HepG2 (cell line): ENCODE results near the gene TNRC18. TPM values are rescaled to one million over a fixed set of nuclear protein-coding genes. Genes with fewer than 3 reads are reported as not detected.
"Not testable (repeated sequence)": the region's sequence is repeated elsewhere in the genome, so short reads cannot be mapped to it uniquely, and the experiment has no call there.

Experiments used
- FOXA1 ChIP-seq, 2 experiments: fragments of 450-650 bp in 1 of 2; sonication (generic) in 1 of 2; formaldehyde crosslinking in 1 of 2; IDR thresholded peaks; 2 replicates each; pipeline versions ENCODE4 v1.4.0 to v1.6.1; 2016 to 2020; ENCODE audit warnings: missing genetic modification reagents in 1 of 2
- FOXO1 ChIP-seq: sonication (generic); formaldehyde crosslinking; IDR thresholded peaks from 2 replicates; pipeline ENCODE4 v1.4.0; 2020; ENCODE audit warnings: missing genetic modification reagents
- NR2F6 ChIP-seq, 2 experiments: IDR thresholded peaks; 2 replicates each; pipeline ENCODE4 v1.6.1; 2016; ENCODE audit warnings: antibody characterized with exemption in 1 of 2, mild to moderate bottlenecking in 1 of 2
- RARA ChIP-seq: IDR thresholded peaks from 2 replicates; pipeline ENCODE4 v1.6.1; 2016; ENCODE audit warnings: missing genetic modification reagents, missing compliant biosample characterization
- SAP130 ChIP-seq: IDR thresholded peaks from 2 replicates; pipeline ENCODE4 v1.6.1; 2016; ENCODE audit warnings: low read depth
- SOX13 ChIP-seq, 3 experiments: fragments of 450-650 bp in 1 of 3; sonication (generic) in 1 of 3; formaldehyde crosslinking in 1 of 3; IDR thresholded peaks in 2 of 3; conservative IDR thresholded peaks in 1 of 3; 2 replicates each; pipeline versions ENCODE4 v1.5.0 to v1.6.1; 2016 to 2020; ENCODE audit warnings: antibody characterized with exemption in 1 of 3, mild to moderate bottlenecking in 1 of 3, missing compliant biosample characterization in 1 of 3, missing genetic modification reagents in 1 of 3, moderate library complexity in 1 of 3
- ZMYM3 ChIP-seq: sonication (generic); formaldehyde crosslinking; IDR thresholded peaks from 2 replicates; pipeline ENCODE4 v1.5.1; 2020; ENCODE audit warnings: mild to moderate bottlenecking, missing genetic modification reagents
- ZNF646 ChIP-seq: sonication (generic); formaldehyde crosslinking; IDR thresholded peaks from 2 replicates; pipeline ENCODE4 v1.9.0; 2021; ENCODE audit warnings: mild to moderate bottlenecking, missing genetic modification reagents
- ZNF687 ChIP-seq: sonication (generic); formaldehyde crosslinking; IDR thresholded peaks from 2 replicates; pipeline ENCODE4 v1.5.1; 2020; ENCODE audit warnings: mild to moderate bottlenecking, missing genetic modification reagents, moderate library complexity
- polyA plus RNA-seq, 8 experiments: library from polyadenylated mRNA; depleted of rRNA in 3 of 8; stranded (reverse) in 7 of 8; unstranded in 1 of 8; fragments of >200 nt; fragmentation: Illumina TruSeq in 4 of 8; extraction: Trizol in 4 of 8; gene quantifications; 2 replicates each; pipeline versions ENCODE4 v1.2.1 to v1.2.3, GENCODE V29; 2011 to 2016; ENCODE audit warnings: low read depth in 4 of 8, missing spikeins in 1 of 8, mixed read lengths in 1 of 8; ENCODE audit not compliant: insufficient read depth in 1 of 8
- total RNA-seq, 5 experiments: library from RNA; depleted of rRNA; stranded (reverse); fragments of >200 nt; fragmentation: Illumina TruSeq; extraction: Trizol; gene quantifications; 2 replicates each; pipeline ENCODE4 v1.2.3, GENCODE V29; 2016; ENCODE audit warnings: low read depth in 1 of 5
- TF ChIP-seq, protein P1 (sequence below): sonication (generic); formaldehyde crosslinking; IDR thresholded peaks from 2 replicates; pipeline ENCODE4 v1.8.0; 2022; ENCODE audit warnings: mild to moderate bottlenecking, missing genetic modification reagents; ENCODE audit not compliant: insufficient replicate concordance
- TF ChIP-seq, protein P2 (sequence below): sonication (generic); formaldehyde crosslinking; conservative IDR thresholded peaks from 2 replicates; pipeline ENCODE4 v1.4.0; 2020; ENCODE audit warnings: mild to moderate bottlenecking, missing genetic modification reagents, moderate library complexity

The TNRC18 gene
- total and polyA plus RNA-seq, 2 of the 13 experiments (the other 11 are each of a cell fraction or from before 2014, with no cell fraction given), result 11.7 to 17.4 TPM

DNA sequence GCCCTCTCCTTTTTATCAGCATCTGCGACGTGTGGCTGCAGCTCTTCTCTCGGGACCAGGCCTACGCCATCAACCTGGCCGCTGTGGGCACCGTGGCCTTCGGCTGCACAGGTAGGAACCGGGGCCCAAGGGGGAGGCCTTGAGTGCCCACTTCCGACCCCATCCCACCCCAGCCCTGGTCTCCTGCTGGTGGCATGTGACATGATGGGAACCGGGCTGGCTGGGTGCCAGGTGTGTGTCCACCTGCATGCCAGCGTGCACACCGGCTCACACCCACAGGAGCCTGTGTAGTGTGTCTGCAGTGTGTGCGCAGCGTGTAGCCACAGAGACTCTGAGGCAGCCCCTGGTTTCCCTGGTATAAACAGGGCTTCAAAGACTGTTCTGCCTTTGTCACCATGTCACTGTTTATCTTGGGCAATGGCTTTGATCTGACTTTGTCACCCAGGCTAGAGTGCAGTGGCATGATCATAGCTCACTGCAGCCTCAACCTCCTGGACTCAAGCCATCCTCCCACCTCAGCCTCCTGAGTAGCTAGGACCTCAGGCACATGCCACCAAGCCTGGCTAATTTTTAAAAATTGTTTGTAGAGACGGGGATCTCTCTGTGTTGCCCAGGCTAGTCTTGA is 131.8 kb downstream of the TNRC18 start (continued):
- TF ChIP-seq FOXA1, NR2F6, SOX13 (IDR thresholded peaks at IDR 0.05): not testable (repeated sequence)
- TF ChIP-seq FOXA1 (CRISPR knock-in tag; IDR thresholded peaks at IDR 0.05) (peak; percentile 45), RARA (peak; percentile 41), SAP130 (peak; percentile 59), FOXO1 (peak; percentile 55; the same call in 1 of the 2 replicates), NR2F6 (CRISPR knock-in tag; IDR thresholded peaks at IDR 0.05) (0 out of 2 replicates have a peak, but pooled peaks have one; percentile 17), ZNF646 (CRISPR knock-in tag) (peak; percentile 68; the same call in 1 of the 2 replicates), ZMYM3 (CRISPR knock-in tag) (peak; percentile 89), SOX13 (CRISPR knock-in tag; conservative IDR thresholded peaks at IDR 0.05 in 1 of 2, IDR thresholded peaks at IDR 0.05 in 1 of 2) (0 out of 4 replicates have a peak, but pooled peaks of 1 of the 2 experiments have one; percentile 27), ZNF687 (CRISPR knock-in tag) (peak; percentile 37; the same call in 1 of the 2 replicates)
- TF ChIP-seq, protein P1, sequence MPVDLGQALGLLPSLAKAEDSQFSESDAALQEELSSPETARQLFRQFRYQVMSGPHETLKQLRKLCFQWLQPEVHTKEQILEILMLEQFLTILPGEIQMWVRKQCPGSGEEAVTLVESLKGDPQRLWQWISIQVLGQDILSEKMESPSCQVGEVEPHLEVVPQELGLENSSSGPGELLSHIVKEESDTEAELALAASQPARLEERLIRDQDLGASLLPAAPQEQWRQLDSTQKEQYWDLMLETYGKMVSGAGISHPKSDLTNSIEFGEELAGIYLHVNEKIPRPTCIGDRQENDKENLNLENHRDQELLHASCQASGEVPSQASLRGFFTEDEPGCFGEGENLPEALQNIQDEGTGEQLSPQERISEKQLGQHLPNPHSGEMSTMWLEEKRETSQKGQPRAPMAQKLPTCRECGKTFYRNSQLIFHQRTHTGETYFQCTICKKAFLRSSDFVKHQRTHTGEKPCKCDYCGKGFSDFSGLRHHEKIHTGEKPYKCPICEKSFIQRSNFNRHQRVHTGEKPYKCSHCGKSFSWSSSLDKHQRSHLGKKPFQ, result peak; percentile 89
- TF ChIP-seq, protein P2, sequence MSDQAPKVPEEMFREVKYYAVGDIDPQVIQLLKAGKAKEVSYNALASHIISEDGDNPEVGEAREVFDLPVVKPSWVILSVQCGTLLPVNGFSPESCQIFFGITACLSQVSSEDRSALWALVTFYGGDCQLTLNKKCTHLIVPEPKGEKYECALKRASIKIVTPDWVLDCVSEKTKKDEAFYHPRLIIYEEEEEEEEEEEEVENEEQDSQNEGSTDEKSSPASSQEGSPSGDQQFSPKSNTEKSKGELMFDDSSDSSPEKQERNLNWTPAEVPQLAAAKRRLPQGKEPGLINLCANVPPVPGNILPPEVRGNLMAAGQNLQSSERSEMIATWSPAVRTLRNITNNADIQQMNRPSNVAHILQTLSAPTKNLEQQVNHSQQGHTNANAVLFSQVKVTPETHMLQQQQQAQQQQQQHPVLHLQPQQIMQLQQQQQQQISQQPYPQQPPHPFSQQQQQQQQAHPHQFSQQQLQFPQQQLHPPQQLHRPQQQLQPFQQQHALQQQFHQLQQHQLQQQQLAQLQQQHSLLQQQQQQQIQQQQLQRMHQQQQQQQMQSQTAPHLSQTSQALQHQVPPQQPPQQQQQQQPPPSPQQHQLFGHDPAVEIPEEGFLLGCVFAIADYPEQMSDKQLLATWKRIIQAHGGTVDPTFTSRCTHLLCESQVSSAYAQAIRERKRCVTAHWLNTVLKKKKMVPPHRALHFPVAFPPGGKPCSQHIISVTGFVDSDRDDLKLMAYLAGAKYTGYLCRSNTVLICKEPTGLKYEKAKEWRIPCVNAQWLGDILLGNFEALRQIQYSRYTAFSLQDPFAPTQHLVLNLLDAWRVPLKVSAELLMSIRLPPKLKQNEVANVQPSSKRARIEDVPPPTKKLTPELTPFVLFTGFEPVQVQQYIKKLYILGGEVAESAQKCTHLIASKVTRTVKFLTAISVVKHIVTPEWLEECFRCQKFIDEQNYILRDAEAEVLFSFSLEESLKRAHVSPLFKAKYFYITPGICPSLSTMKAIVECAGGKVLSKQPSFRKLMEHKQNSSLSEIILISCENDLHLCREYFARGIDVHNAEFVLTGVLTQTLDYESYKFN, result 0 out of 2 replicates have a peak, but pooled peaks have one; percentile 16
